ENCODE data around the gene FAM20C.

DNA sequence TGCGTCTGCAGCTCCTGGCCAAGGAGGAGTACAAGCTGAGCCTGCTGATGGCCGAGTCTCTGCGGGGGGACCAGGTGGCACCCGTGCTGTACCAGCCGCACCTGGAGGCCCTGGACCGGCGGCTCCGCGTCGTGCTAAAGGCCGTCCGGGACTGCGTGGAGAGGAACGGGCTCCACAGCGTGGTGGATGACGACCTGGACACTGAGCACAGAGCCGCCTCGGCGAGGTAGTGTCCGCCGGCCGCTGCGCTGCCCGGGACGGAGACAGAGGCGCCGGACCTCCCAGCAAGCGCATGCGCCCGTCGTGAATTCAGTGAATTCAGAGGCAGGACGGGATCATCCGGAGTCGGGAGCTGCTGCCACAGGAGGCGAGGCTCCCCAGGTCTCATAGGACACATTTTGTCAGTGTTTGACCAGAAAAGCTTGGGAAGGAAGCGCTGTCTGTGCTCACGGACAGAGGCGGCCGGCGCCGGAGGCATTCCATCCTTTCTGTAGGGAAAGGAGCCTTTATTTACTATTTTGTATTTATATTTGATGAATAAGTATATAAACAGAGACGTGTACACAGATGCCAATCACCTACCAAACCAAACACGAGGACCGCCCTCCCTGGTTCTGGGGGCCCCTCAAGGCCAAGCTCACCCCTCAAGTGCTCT lies 67.5 kb downstream of the FAM20C start:
- no peak for TF ChIP-seq POLR2A (IDR thresholded peaks at IDR 0.05)
- TF ChIP-seq, protein P1, sequence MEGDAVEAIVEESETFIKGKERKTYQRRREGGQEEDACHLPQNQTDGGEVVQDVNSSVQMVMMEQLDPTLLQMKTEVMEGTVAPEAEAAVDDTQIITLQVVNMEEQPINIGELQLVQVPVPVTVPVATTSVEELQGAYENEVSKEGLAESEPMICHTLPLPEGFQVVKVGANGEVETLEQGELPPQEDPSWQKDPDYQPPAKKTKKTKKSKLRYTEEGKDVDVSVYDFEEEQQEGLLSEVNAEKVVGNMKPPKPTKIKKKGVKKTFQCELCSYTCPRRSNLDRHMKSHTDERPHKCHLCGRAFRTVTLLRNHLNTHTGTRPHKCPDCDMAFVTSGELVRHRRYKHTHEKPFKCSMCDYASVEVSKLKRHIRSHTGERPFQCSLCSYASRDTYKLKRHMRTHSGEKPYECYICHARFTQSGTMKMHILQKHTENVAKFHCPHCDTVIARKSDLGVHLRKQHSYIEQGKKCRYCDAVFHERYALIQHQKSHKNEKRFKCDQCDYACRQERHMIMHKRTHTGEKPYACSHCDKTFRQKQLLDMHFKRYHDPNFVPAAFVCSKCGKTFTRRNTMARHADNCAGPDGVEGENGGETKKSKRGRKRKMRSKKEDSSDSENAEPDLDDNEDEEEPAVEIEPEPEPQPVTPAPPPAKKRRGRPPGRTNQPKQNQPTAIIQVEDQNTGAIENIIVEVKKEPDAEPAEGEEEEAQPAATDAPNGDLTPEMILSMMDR (IDR thresholded peaks at IDR 0.05) = peak in 1 of 3 experiments; percentile 7
